NCI-H1048 (cell line): ENCODE results near the gene HTT.

Experiments used
- DNase-seq: peaks from one replicate; lab custom pipeline; 2025; lab: John Stamatoyannopoulos, UW

Gene HTT

GRCh38 chr4:3219761-3220475 is 145.4 kb downstream of the HTT start:
- DNase-seq, result no peak

GRCh38 chr4:3220476-3221183 is 146.1 kb downstream of the HTT start:
- DNase-seq, result no peak

DNA sequence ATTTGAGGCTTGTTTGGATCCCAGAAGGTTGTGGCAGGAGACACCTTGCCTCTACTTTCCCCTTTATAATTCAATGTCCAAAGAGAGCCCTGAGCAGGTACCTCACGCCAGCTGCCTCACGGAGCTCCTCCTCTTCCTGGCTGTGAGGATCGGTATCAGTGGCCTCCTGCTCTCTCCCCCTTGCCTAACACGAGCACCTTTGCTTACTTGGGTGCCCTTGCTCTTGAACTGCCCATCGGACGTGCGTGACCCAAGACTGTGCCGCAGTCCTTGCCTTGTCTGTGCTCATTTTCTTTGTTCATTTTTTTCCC is 146.7 kb downstream of the HTT start:
- DNase-seq, result no peak

- no peak for DNase-seq
Measured at GRCh38 chr4:3221996-3222395, 147.5 kb downstream of the HTT start.

DNA sequence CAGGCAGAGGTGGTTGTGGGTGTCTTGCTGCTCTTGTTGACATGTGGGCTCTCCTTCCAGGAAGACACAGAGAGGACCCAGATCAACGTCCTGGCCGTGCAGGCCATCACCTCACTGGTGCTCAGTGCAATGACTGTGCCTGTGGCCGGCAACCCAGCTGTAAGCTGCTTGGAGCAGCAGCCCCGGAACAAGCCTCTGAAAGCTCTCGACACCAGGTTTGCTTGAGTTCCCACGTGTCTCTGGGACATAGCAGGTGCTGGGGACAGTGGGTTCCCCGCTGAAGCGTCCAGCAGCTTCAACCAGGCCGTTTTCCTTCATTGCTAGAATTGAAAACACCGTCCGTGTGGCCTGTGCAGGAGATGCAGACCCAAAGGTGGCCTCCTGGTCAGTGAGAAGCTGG is 148.9 kb downstream of the HTT start:
- no peak for DNase-seq

- no peak for DNase-seq
Measured at GRCh38 chr4:3223956-3224748, 149.7 kb downstream of the HTT start.

- no peak for DNase-seq
Measured at GRCh38 chr4:3225071-3225850, 150.8 kb downstream of the HTT start.

DNA sequence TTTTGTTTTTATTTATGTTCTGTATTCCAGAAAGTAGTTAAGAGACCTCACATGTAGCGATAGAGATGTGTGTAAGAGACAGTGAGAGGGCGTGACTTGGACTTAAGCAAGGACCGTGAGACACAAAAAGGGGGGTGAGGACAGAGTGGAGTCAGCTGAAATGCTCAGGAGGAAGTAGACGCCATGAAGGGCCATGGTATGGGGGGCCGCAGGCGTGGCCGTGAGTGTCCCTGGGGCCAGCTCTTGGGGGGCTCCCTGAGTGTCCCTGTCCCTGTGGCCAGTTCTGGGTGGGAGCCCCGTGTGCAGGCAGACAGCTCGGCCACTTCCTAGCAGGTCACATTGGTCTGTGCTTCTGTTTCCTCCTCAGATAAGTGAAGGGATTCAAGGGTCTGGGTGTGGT is 151.5 kb downstream of the HTT start:
- no peak for DNase-seq

- DNase-seq, result no peak
Measured at GRCh38 chr4:3226467-3226866, 152.0 kb downstream of the HTT start.

GRCh38 chr4:3226944-3227343 is 152.5 kb downstream of the HTT start:
- no peak for DNase-seq

GRCh38 chr4:3227878-3228675 is 153.6 kb downstream of the HTT start:
- DNase-seq, result no peak

GRCh38 chr4:3228881-3229280 is 154.4 kb downstream of the HTT start:
- no peak for DNase-seq

DNA sequence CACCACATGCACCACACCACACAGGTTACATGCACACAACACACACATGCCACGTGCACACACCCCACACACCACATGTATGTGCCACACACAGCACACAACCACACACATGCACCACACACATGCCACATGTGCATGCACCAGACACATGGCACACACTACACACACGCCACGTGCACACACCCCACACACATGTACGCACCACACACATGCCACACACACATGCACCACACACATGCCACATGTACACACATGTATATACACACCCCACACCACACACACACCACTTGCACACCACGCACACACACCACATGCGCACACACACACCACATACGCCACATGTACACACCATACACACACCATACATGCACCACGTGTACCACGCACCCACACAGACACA is 154.8 kb downstream of the HTT start:
- no peak for DNase-seq

DNA sequence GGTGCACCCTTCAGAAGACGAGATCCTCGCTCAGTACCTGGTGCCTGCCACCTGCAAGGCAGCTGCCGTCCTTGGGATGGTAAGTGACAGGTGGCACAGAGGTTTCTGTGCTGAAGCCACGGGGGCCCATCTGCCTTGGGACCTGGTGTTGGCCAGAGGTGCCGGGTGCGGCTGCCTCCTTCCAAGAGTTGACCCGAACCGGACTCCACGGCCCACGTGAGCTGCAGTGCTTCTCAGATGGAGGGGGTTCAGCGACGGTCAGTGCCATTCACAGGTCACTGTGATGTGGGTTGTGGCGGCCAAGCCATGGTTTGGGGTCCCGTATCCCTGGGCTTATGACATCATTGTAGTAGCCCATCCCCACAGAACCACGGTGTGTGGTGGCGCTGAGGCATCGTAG is 155.5 kb downstream of the HTT start:
- no peak for DNase-seq

DNA sequence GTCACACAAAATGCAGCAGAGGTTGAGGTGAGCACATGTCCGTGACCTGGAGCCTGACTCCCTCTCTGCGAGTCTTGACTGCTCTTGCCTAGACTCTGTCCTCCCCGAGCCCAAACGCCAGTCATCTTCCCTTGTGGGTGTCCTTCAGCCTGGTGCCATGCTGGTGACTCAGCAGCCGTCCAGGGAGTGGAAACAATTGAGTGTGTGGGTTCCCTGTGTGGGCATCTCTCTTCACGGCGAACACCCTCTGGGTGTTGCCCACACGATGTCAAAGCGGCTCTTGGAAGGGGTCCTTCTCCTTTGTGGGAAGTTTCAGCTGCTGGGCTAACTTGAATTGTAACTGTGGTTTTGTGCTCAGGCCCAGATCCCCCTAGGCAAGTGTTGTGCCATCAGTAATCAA is 157.0 kb downstream of the HTT start:
- DNase-seq, result no peak

GRCh38 chr4:3232001-3232400 is 157.5 kb downstream of the HTT start:
- no peak for DNase-seq

DNA sequence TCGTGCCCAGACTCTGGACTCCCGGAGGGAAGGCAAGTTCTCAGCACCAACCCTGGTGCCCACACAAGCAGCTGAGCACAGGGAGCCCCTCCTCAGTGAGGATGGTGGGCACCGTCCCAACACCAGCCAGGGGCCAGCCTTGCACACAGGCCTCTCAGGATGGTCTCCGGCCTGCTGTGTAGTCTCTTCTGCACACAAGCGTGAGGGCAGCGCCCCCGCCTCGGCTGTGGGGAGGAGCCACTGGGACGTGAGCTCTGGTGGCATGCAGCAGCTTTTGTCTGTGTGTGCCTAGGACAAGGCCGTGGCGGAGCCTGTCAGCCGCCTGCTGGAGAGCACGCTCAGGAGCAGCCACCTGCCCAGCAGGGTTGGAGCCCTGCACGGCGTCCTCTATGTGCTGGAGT is 158.4 kb downstream of the HTT start:
- no peak for DNase-seq

- no peak for DNase-seq
Measured at GRCh38 chr4:3233391-3234071, 159.1 kb downstream of the HTT start.

DNA sequence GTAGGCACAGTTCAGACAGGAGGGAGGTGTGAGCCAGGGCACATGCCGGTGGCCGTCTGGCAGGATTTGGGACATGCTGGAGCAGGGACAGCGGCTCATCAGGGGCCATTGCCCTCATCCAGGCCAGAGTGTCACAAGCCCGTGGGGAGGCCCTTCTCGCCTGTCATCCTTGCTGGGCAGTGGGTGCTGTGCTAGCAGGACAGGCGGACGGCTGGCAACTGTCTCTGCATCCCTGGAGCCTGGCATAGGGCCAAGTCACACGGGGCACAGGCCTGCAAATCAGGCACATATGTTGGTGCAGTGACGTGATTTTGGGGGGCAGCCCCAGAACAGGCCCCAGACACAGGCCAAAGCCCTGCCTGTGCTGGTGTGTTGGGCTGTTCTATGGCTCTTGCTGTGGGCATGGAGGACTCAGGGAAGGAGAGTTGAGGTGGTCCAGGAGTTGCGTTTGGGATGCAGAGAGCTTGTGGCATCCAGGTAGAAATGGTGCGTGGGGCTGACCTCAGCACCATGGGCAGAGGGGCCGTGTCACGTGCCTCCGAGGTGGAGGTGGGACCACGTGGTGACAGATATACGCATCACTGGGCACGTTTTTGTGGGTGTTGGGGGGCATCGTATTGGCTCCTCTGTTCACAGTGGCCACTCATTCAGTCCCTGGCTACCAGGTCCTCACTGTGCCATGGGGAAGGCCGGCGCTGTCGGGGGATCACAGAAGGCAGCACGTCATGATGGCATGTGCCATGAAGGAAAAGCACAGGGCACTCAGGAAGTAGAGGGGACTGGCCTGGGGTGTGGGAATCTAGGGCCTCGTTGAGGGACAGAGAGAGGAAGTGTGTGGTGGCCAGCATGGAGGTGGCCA is 159.9 kb downstream of the HTT start:
- no peak for DNase-seq

- no peak for DNase-seq
Measured at GRCh38 chr4:3235030-3235345, 160.5 kb downstream of the HTT start.
